Measurements from ENCODE around the gene CCDC80. TPM values are rescaled to one million over a fixed set of nuclear protein-coding genes. Genes with fewer than 3 reads are reported as not detected.

CCDC80 gene
- total and polyA plus RNA-seq, 2 experiments from 2014 or later: 26.4 to 27.7 TPM

DNA sequence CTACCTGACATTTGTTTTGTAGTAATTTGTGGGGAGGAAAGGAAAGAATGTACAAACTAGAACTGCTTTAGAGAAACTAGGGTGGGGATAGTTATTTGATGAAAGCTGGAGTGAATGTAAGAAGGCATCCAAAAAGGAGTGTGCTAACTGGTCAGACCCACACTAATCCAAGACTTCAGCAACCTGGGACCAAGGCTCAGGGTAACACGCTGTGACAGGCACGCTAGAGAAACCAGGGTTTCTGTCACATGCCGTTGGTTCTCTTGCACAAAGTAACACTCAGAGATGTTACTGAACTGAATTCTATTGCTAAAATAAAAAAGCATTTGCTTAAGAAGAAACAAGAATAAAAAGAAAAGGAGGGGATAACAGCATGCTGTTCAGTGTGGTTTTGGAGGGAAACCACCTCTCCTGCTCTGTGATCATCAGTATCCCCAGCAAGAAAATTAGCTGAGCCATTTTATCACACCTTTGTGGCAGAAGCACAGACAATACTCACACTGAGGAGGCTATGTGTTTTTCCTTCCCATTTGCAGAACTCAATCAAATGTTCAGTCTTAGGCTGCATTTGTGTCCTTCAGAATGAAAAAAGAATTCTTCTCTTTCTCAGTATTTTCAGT lies 2.8 kb upstream of the CCDC80 start:
- TF ChIP-seq, protein P1, sequence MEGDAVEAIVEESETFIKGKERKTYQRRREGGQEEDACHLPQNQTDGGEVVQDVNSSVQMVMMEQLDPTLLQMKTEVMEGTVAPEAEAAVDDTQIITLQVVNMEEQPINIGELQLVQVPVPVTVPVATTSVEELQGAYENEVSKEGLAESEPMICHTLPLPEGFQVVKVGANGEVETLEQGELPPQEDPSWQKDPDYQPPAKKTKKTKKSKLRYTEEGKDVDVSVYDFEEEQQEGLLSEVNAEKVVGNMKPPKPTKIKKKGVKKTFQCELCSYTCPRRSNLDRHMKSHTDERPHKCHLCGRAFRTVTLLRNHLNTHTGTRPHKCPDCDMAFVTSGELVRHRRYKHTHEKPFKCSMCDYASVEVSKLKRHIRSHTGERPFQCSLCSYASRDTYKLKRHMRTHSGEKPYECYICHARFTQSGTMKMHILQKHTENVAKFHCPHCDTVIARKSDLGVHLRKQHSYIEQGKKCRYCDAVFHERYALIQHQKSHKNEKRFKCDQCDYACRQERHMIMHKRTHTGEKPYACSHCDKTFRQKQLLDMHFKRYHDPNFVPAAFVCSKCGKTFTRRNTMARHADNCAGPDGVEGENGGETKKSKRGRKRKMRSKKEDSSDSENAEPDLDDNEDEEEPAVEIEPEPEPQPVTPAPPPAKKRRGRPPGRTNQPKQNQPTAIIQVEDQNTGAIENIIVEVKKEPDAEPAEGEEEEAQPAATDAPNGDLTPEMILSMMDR (IDR thresholded peaks at IDR 0.05; ENCODE audit: low read depth, low read length): no peak
- H3K4me3 ChIP-seq: no peak overlapping the region
- peak in 1 of 2 donors; percentile 7 for DNase-seq (ENCODE audit: low read depth in 1 of 2, low spot score in 1 of 2)
- H3K27me3 ChIP-seq: no peaks in the 10 kb centered on the region
- H3K27ac ChIP-seq: no peak overlapping the region
- no peaks in the 10 kb centered on the region for H3K9me3 ChIP-seq (ENCODE audit: low read depth)
- peaks cover 28% of the 10 kb centered on the region for H3K4me1 ChIP-seq (ENCODE audit: low read depth)
- no peaks in the 10 kb centered on the region for H3K36me3 ChIP-seq

DNA sequence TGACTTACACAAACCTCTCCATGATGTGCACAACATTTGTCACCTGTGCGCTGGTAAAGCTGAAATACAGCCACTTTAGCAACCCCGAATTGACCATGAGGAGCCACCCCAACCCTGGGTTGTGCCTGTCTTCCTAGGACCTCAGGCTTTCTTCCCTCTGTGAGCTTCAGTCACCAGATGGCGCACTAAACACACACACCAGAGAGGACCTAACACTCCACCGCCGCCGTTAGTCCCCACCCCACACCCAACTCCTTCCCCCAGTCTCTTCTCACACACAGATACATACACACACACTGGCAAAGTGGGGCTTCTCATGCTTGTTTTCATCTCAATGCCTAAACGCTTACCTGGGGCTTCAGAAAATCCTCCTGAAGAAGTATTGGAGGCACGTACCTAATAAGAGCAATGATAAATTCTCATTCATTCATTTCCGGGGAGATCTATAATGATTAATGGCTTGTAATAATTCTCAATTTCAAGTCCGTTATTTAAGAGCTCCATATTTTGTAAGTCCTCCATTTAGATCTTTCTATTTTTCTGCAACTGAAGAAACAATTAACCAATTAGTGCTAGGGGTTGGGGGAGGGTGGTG lies 2.1 kb upstream of the CCDC80 start:
- Histone ChIP-seq H3K4me3 (no peak overlapping the region), H3K27ac (no peak overlapping the region), H3K36me3 (no peaks in the 10 kb centered on the region), H3K4me1 (ENCODE audit: low read depth) (peaks cover 28% of the 10 kb centered on the region), H3K27me3 (no peaks in the 10 kb centered on the region), H3K9me3 (ENCODE audit: low read depth) (no peaks in the 10 kb centered on the region)
- peak; percentile 89 to 97 for DNase-seq (ENCODE audit: low read depth in 1 of 2, low spot score in 1 of 2)
- TF ChIP-seq, protein P1 (IDR thresholded peaks at IDR 0.05; ENCODE audit: low read depth, low read length): peak; percentile 86

DNA sequence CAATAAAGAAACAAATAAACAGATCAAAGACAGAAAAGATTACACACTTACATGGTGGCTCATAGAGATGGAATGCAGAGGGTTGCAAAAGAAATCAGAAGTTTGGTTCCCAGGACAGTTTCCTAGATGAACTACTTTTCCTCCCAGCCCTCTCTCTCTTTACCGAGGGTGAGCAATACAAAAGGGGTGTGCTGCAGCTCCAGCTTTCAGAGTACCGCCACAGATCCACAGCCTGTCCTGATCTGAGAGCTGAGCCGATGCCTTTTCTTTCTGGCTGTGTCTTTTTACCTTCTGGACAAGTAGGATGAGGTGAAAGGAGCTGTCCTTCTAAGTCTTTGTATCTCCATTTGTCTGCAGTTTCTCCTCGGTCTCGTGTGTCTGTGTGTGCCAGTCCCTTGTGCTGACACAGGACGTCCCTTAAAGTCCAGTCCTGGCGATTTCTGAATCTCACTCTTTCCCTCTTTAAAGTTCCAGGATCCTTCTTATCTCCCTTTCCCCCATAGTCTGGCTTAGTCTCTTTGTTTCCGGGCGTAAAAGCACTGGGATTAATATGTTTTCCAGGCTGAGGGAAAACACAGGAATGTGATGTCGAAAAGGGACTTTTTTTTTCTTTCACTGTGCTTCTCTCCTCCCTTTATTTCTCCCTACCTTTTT lies 540 bp downstream of the CCDC80 start:
- peak; percentile 38 to 81 for DNase-seq (ENCODE audit: low read depth in 1 of 2, low spot score in 1 of 2)
- peak overlapping the region; percentile 21 for H3K4me3 ChIP-seq
- peaks cover 30% of the 10 kb centered on the region for H3K4me1 ChIP-seq (ENCODE audit: low read depth)

DNA sequence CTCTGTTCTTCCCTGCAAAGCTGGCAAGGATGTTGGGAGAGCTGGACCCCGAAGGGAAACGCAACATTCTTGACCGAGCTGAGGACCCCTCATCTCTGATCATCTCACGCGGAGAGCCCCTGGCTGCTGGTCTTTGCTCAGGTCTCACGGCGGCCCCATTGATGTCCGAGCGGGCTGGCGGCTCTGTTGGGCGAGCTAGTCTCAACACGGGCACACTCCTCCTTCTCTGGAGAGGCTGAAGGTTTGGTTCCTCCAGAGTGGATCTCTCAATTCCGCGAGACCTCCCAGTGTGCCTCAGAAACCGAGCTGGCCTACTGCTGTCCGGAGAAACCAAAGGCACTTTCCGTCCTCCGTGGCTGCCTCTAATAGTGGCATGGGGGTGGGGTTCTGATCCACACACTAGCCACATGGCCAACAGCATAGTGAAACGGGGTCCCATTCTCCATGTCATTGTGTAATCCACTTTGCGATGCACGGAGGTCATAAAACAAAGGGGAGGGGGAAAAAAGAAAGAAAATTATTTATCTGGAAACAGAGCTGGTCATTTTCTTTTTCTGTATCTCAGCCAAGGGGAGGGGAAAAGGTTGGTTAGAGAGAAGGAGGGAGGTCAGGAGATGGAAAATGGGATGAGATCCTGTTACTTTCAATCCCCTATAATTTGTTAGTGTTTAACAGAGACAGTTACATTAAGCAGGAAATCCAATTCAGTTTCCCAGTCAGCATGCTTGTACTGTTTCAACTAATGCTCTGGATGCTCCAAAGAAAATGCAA lies 1.3 kb downstream of the CCDC80 start:
- H3K9me3 ChIP-seq (ENCODE audit: low read depth): no peaks in the 10 kb centered on the region
- DNase-seq (ENCODE audit: low read depth in 1 of 2, low spot score in 1 of 2): peak in 1 of 2 donors; percentile 62
- H3K4me3 ChIP-seq: peak overlapping the region; percentile 21
- H3K27ac ChIP-seq: peak overlapping the region; percentile 93
- no peaks in the 10 kb centered on the region for H3K36me3 ChIP-seq
- no peaks in the 10 kb centered on the region for H3K27me3 ChIP-seq
- TF ChIP-seq, protein P1 (IDR thresholded peaks at IDR 0.05; ENCODE audit: low read depth, low read length): no peak
- H3K4me1 ChIP-seq (ENCODE audit: low read depth): peaks cover 38% of the 10 kb centered on the region

More for the DNA sequence above, 540 bp downstream of the CCDC80 start:
- no peaks in the 10 kb centered on the region for H3K36me3 ChIP-seq
- TF ChIP-seq, protein P1 (IDR thresholded peaks at IDR 0.05; ENCODE audit: low read depth, low read length): no peak
- H3K27ac ChIP-seq: peak overlapping the region; percentile 93
- no peaks in the 10 kb centered on the region for H3K9me3 ChIP-seq (ENCODE audit: low read depth)
- H3K27me3 ChIP-seq: no peaks in the 10 kb centered on the region

DNA sequence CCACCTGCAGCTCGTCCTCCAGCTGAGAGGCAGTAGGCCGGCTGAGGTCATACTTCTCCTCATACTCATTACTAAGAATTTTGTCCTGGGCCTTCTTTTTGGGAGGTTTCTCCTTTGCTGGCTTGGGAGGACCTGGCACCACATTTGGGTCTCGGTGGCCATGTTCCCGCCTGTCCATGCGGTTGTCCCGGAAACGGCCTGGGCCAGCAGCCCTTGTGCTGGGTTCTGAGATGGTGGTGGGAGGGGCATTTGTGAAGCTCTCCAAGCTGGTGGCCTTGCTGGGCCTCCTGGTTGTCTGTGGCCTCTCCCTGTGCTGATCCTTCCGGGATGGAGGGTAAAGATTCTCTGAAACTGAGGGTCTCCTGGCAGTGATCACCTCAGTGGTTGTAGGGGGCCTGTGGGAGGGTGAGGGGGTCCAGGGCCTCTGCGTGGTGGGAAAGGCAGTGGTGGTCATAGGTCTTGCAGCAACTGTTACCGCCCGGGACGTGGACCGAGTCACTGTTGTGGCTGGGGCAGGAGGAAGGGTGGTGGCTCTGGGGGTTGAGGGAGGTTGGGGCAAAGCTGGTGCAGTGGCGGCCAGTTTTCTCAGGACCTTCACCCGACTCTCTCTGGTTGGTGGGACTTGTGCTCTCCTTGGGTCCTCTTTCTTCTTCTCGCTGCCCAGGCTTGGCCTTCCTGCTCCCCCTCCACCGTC lies 2.5 kb downstream of the CCDC80 start:
- Histone ChIP-seq H3K4me3 (no peak overlapping the region), H3K4me1 (ENCODE audit: low read depth) (peaks cover 34% of the 10 kb centered on the region), H3K36me3 (no peaks in the 10 kb centered on the region), H3K9me3 (ENCODE audit: low read depth) (no peaks in the 10 kb centered on the region), H3K27me3 (no peaks in the 10 kb centered on the region), H3K27ac (no peak overlapping the region)
- TF ChIP-seq, protein P1 (IDR thresholded peaks at IDR 0.05; ENCODE audit: low read depth, low read length): no peak
- peak in 1 of 2 donors; percentile 52 for DNase-seq (ENCODE audit: low read depth in 1 of 2, low spot score in 1 of 2)

All from cardiac muscle cell (in vitro differentiated cells and primary cell).